ENCODE results near the gene TMEM86B. TPM values are rescaled to one million over a fixed set of nuclear protein-coding genes. Genes with fewer than 3 reads are reported as not detected.

The TMEM86B gene
- polyA plus RNA-seq, 1 donor from 2014 or later: 2.3 TPM

DNA sequence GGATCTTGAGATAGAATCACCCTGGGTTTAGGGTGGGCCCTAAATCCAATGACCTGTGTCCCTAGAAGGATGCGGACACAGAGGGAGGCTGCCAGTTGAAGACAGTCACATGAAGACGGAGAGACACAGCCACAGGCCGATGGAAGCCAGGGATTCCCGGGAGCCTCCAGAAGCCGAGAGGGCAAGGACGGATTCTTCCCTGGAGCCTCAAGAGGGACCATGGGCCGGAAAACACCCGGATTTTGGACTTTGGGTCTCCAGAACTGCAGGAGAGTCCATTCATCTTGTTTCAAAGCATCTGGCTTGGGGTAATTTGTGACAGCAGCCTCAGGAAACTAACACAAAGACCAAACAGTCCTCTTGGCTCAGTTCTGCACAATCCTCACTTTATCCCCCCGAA lies 2.3 kb downstream of the TMEM86B start:
- H4K20me1 ChIP-seq (ENCODE audit: insufficient read depth): no peaks in the 10 kb centered on the region
- H3K36me3 ChIP-seq (ENCODE audit: insufficient read depth, low read length): no peaks in the 10 kb centered on the region
- no peaks in the 10 kb centered on the region for H3K79me2 ChIP-seq (replicated peaks; ENCODE audit: insufficient read depth, low read length)

DNA sequence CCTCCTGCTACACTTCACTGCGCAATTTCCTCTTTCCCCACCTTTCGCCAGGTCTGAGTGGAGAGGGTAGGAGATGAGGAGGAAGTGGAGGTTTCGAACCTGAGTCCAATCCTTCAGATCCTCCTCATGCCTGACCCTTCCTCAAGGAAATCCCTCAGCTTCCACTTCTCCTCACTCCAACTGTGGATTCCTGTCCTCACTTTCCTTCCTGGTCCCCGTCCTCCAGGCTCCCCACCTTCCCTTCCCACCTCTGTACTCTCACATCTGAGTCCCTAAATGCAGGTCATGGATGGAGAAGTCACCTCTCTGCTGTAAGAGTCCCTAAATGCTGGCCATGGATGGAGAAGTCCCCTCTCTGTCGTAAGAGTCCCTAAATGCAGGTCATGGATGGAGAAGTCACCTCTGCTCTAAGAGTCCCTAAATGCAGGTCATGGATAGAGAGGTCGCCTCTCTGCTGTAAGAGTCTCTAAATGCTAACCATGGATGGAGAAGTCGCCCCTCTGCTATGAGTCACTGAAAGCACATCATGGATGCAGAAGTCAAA lies 3.1 kb downstream of the TMEM86B start:
- Histone ChIP-seq H3K27me3 (ENCODE audit: insufficient read depth, low read depth, low read length) (no peaks in the 10 kb centered on the region), H3F3A (ENCODE audit: insufficient read depth, low read length, poor library complexity, severe bottlenecking) (no peaks in the 10 kb centered on the region), H3K9ac (ENCODE audit: low read length) (no peak overlapping the region), H3K36me3 (ENCODE audit: insufficient read depth, low read length) (no peaks in the 10 kb centered on the region), H3K9me3 (ENCODE audit: low read length) (no peaks in the 10 kb centered on the region), H3K79me2 (replicated peaks; ENCODE audit: insufficient read depth, low read length) (no peaks in the 10 kb centered on the region), H3K4me2 (ENCODE audit: low read length) (no peak overlapping the region), H4K20me1 (ENCODE audit: insufficient read depth) (no peaks in the 10 kb centered on the region), H2AFZ (ENCODE audit: low read depth, low read length) (no peak overlapping the region), H3K9me2 (ENCODE audit: insufficient read depth, low read length) (no peaks in the 10 kb centered on the region), H3K27ac (ENCODE audit: low read length) (no peak overlapping the region), H3K4me3 (ENCODE audit: low read length) (no peak overlapping the region)
- TF ChIP-seq MXI1 (conservative IDR thresholded peaks at IDR 0.05; ENCODE audit: poor library complexity, severe bottlenecking): no peak
- TF ChIP-seq RAD21 (conservative IDR thresholded peaks at IDR 0.05): no peak
- TF ChIP-seq EP300 (conservative IDR thresholded peaks at IDR 0.05; ENCODE audit: poor library complexity, severe bottlenecking): no peak
- no peak for TF ChIP-seq TAF1 (IDR thresholded peaks at IDR 0.05; ENCODE audit: low read depth)
- no peak for TF ChIP-seq SMC3 (conservative IDR thresholded peaks at IDR 0.05; ENCODE audit: poor library complexity)
- no peak for TF ChIP-seq POLR2AphosphoS5 (IDR thresholded peaks at IDR 0.05)
- TF ChIP-seq, protein P1, sequence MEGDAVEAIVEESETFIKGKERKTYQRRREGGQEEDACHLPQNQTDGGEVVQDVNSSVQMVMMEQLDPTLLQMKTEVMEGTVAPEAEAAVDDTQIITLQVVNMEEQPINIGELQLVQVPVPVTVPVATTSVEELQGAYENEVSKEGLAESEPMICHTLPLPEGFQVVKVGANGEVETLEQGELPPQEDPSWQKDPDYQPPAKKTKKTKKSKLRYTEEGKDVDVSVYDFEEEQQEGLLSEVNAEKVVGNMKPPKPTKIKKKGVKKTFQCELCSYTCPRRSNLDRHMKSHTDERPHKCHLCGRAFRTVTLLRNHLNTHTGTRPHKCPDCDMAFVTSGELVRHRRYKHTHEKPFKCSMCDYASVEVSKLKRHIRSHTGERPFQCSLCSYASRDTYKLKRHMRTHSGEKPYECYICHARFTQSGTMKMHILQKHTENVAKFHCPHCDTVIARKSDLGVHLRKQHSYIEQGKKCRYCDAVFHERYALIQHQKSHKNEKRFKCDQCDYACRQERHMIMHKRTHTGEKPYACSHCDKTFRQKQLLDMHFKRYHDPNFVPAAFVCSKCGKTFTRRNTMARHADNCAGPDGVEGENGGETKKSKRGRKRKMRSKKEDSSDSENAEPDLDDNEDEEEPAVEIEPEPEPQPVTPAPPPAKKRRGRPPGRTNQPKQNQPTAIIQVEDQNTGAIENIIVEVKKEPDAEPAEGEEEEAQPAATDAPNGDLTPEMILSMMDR (IDR thresholded peaks at IDR 0.05; ENCODE audit: poor library complexity, severe bottlenecking): no peak
- TF ChIP-seq, protein P2, sequence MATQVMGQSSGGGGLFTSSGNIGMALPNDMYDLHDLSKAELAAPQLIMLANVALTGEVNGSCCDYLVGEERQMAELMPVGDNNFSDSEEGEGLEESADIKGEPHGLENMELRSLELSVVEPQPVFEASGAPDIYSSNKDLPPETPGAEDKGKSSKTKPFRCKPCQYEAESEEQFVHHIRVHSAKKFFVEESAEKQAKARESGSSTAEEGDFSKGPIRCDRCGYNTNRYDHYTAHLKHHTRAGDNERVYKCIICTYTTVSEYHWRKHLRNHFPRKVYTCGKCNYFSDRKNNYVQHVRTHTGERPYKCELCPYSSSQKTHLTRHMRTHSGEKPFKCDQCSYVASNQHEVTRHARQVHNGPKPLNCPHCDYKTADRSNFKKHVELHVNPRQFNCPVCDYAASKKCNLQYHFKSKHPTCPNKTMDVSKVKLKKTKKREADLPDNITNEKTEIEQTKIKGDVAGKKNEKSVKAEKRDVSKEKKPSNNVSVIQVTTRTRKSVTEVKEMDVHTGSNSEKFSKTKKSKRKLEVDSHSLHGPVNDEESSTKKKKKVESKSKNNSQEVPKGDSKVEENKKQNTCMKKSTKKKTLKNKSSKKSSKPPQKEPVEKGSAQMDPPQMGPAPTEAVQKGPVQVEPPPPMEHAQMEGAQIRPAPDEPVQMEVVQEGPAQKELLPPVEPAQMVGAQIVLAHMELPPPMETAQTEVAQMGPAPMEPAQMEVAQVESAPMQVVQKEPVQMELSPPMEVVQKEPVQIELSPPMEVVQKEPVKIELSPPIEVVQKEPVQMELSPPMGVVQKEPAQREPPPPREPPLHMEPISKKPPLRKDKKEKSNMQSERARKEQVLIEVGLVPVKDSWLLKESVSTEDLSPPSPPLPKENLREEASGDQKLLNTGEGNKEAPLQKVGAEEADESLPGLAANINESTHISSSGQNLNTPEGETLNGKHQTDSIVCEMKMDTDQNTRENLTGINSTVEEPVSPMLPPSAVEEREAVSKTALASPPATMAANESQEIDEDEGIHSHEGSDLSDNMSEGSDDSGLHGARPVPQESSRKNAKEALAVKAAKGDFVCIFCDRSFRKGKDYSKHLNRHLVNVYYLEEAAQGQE (IDR thresholded peaks at IDR 0.05; ENCODE audit: borderline replicate concordance): no peak
- no peak for TF ChIP-seq EZH2 (IDR thresholded peaks at IDR 0.05; ENCODE audit: borderline replicate concordance, insufficient read depth, low read length, poor library complexity, severe bottlenecking)

More for the DNA sequence above, 2.3 kb downstream of the TMEM86B start:
- Histone ChIP-seq H3K9me2 (ENCODE audit: insufficient read depth, low read length) (no peaks in the 10 kb centered on the region), H3K9ac (ENCODE audit: low read length) (no peak overlapping the region), H3K4me2 (ENCODE audit: low read length) (no peak overlapping the region), H3K9me3 (ENCODE audit: low read length) (no peaks in the 10 kb centered on the region), H3F3A (ENCODE audit: insufficient read depth, low read length, poor library complexity, severe bottlenecking) (no peaks in the 10 kb centered on the region), H3K27ac (ENCODE audit: low read length) (no peak overlapping the region), H3K27me3 (ENCODE audit: insufficient read depth, low read depth, low read length) (no peaks in the 10 kb centered on the region), H3K4me3 (ENCODE audit: low read length) (no peak overlapping the region), H2AFZ (ENCODE audit: low read depth, low read length) (no peak overlapping the region)
- TF ChIP-seq, protein P1 (IDR thresholded peaks at IDR 0.05; ENCODE audit: poor library complexity, severe bottlenecking): no peak
- TF ChIP-seq TAF1 (IDR thresholded peaks at IDR 0.05; ENCODE audit: low read depth) (no peak), EZH2 (IDR thresholded peaks at IDR 0.05; ENCODE audit: borderline replicate concordance, insufficient read depth, low read length, poor library complexity, severe bottlenecking) (no peak), POLR2AphosphoS5 (IDR thresholded peaks at IDR 0.05) (no peak), MXI1 (conservative IDR thresholded peaks at IDR 0.05; ENCODE audit: poor library complexity, severe bottlenecking) (no peak), EP300 (conservative IDR thresholded peaks at IDR 0.05; ENCODE audit: poor library complexity, severe bottlenecking) (no peak), RAD21 (conservative IDR thresholded peaks at IDR 0.05) (no peak), SMC3 (conservative IDR thresholded peaks at IDR 0.05; ENCODE audit: poor library complexity) (no peak)
- TF ChIP-seq, protein P2 (IDR thresholded peaks at IDR 0.05; ENCODE audit: borderline replicate concordance): no peak

Measured in neural cell (in vitro differentiated cells).